ENCODE measurements around the gene ADGRF1. TPM values are rescaled to one million over a fixed set of nuclear protein-coding genes. Genes with fewer than 3 reads are reported as not detected.

ADGRF1 gene
- total RNA-seq, 2 experiments from 2014 or later, result not detected

GRCh38 chr6:47026679-47027078 lies 15.5 kb downstream of the ADGRF1 start:
- no peaks in the 10 kb centered on the region for H3K36me3 Mint-ChIP-seq (ENCODE audit: low read depth)
- DNase-seq, result no peak
- no peaks in the 10 kb centered on the region for H3K4me1 Mint-ChIP-seq
- H3K27me3 Mint-ChIP-seq, result no peaks in the 10 kb centered on the region
- no peaks in the 10 kb centered on the region for H3K9me3 Mint-ChIP-seq
- H3K4me3 Mint-ChIP-seq, result no peak overlapping the region
- POLR2A ChIA-PET, result no interaction called here
- H3K27ac Mint-ChIP-seq, result no peak overlapping the region
- CTCF ChIA-PET, result interaction anchor here (1.3 kb wide), 1 partner anchor 9 kb away, joined by 4 read pairs; no protein-coding TSS in a partner anchor

GRCh38 chr6:47023573-47023972 lies 18.6 kb downstream of the ADGRF1 start:
- H3K27ac Mint-ChIP-seq, result no peak overlapping the region
- ChIA-PET CTCF (no interaction called here), POLR2A (no interaction called here)
- H3K36me3 Mint-ChIP-seq (ENCODE audit: low read depth), result no peaks in the 10 kb centered on the region
- no peak for DNase-seq
- no peak overlapping the region for H3K4me3 Mint-ChIP-seq
- H3K4me1 Mint-ChIP-seq, result no peaks in the 10 kb centered on the region
- H3K27me3 Mint-ChIP-seq, result no peaks in the 10 kb centered on the region
- H3K9me3 Mint-ChIP-seq, result no peaks in the 10 kb centered on the region

- Mint-ChIP-seq H3K27ac (no peak overlapping the region), H3K4me1 (no peaks in the 10 kb centered on the region), H3K36me3 (ENCODE audit: low read depth) (no peaks in the 10 kb centered on the region), H3K27me3 (no peaks in the 10 kb centered on the region), H3K9me3 (no peaks in the 10 kb centered on the region), H3K4me3 (no peak overlapping the region)
- DNase-seq, result no peak
- CTCF ChIA-PET, result no interaction called here
- POLR2A ChIA-PET, result no interaction called here
These were observed 19.9 kb downstream of the ADGRF1 start for GRCh38 chr6:47022191-47022590.

GRCh38 chr6:47019941-47020340 lies 22.2 kb downstream of the ADGRF1 start:
- Mint-ChIP-seq H3K36me3 (ENCODE audit: low read depth) (no peaks in the 10 kb centered on the region), H3K9me3 (no peaks in the 10 kb centered on the region)

GRCh38 chr6:47016909-47017308 lies 25.2 kb downstream of the ADGRF1 start:
- H3K4me3 Mint-ChIP-seq, result no peak overlapping the region
- CTCF ChIA-PET, result no interaction called here
- no peaks in the 10 kb centered on the region for H3K4me1 Mint-ChIP-seq
- no peak overlapping the region for H3K27ac Mint-ChIP-seq
- POLR2A ChIA-PET, result no interaction called here
- H3K9me3 Mint-ChIP-seq, result peaks cover 1% of the 10 kb centered on the region
- no peak for DNase-seq
- no peaks in the 10 kb centered on the region for H3K36me3 Mint-ChIP-seq (ENCODE audit: low read depth)
- no peaks in the 10 kb centered on the region for H3K27me3 Mint-ChIP-seq

More at GRCh38 chr6:47019941-47020340, 22.2 kb downstream of the ADGRF1 start:
- ChIA-PET CTCF (no interaction called here), POLR2A (no interaction called here)
- no peak overlapping the region for H3K27ac Mint-ChIP-seq
- no peak for DNase-seq
- H3K4me3 Mint-ChIP-seq, result no peak overlapping the region
- H3K27me3 Mint-ChIP-seq, result no peaks in the 10 kb centered on the region
- no peaks in the 10 kb centered on the region for H3K4me1 Mint-ChIP-seq

GRCh38 chr6:47016261-47016660 lies 25.9 kb downstream of the ADGRF1 start:
- H3K4me3 Mint-ChIP-seq, result no peak overlapping the region
- ChIA-PET CTCF (no interaction called here), POLR2A (no interaction called here)
- H3K9me3 Mint-ChIP-seq, result peaks cover 1% of the 10 kb centered on the region
- no peaks in the 10 kb centered on the region for H3K4me1 Mint-ChIP-seq
- H3K27ac Mint-ChIP-seq, result no peak overlapping the region
- H3K36me3 Mint-ChIP-seq (ENCODE audit: low read depth), result no peaks in the 10 kb centered on the region
- DNase-seq, result no peak
- H3K27me3 Mint-ChIP-seq, result no peaks in the 10 kb centered on the region

- Mint-ChIP-seq H3K4me1 (no peaks in the 10 kb centered on the region), H3K4me3 (no peak overlapping the region), H3K27me3 (no peaks in the 10 kb centered on the region), H3K36me3 (ENCODE audit: low read depth) (no peaks in the 10 kb centered on the region), H3K9me3 (peaks cover 1% of the 10 kb centered on the region), H3K27ac (no peak overlapping the region)
- ChIA-PET CTCF (no interaction called here), POLR2A (no interaction called here)
- no peak for DNase-seq
These were observed 27.7 kb downstream of the ADGRF1 start for GRCh38 chr6:47014401-47014800.

GRCh38 chr6:47009583-47009982 lies 32.5 kb downstream of the ADGRF1 start:
- H3K9me3 Mint-ChIP-seq, result peaks cover 1% of the 10 kb centered on the region
- CTCF ChIA-PET, result no interaction called here
- no peaks in the 10 kb centered on the region for H3K4me1 Mint-ChIP-seq
- no peak overlapping the region for H3K27ac Mint-ChIP-seq
- no peak overlapping the region for H3K4me3 Mint-ChIP-seq
- H3K27me3 Mint-ChIP-seq, result peaks cover 5% of the 10 kb centered on the region
- POLR2A ChIA-PET, result no interaction called here
- H3K36me3 Mint-ChIP-seq (ENCODE audit: low read depth), result no peaks in the 10 kb centered on the region
- DNase-seq, result no peak

- Mint-ChIP-seq H3K27ac (no peak overlapping the region), H3K4me3 (no peak overlapping the region), H3K36me3 (ENCODE audit: low read depth) (no peaks in the 10 kb centered on the region), H3K9me3 (peaks cover 1% of the 10 kb centered on the region), H3K27me3 (peaks cover 8% of the 10 kb centered on the region), H3K4me1 (no peaks in the 10 kb centered on the region)
- no peak for DNase-seq
- ChIA-PET POLR2A (no interaction called here), CTCF (no interaction called here)
These were observed 33.8 kb downstream of the ADGRF1 start for GRCh38 chr6:47008397-47008763.

GRCh38 chr6:47007657-47008396 lies 34.3 kb downstream of the ADGRF1 start:
- Mint-ChIP-seq H3K36me3 (ENCODE audit: low read depth) (no peaks in the 10 kb centered on the region), H3K27me3 (peaks cover 8% of the 10 kb centered on the region), H3K4me1 (no peaks in the 10 kb centered on the region), H3K27ac (no peak overlapping the region), H3K9me3 (peaks cover 1% of the 10 kb centered on the region), H3K4me3 (no peak overlapping the region)
- DNase-seq, result no peak
- ChIA-PET CTCF (interaction anchor here (1.0 kb wide), 1 partner anchor 39 kb away, joined by 3 read pairs; no protein-coding TSS in a partner anchor), POLR2A (no interaction called here)

- Mint-ChIP-seq H3K4me1 (no peaks in the 10 kb centered on the region), H3K9me3 (no peaks in the 10 kb centered on the region), H3K27ac (no peak overlapping the region), H3K4me3 (no peak overlapping the region), H3K27me3 (peaks cover 8% of the 10 kb centered on the region), H3K36me3 (ENCODE audit: low read depth) (no peaks in the 10 kb centered on the region)
- no peak for DNase-seq
- CTCF ChIA-PET, result no interaction called here
- POLR2A ChIA-PET, result no interaction called here
These were observed 36.6 kb downstream of the ADGRF1 start for GRCh38 chr6:47005486-47005885.

GRCh38 chr6:47004463-47004862 lies 37.7 kb downstream of the ADGRF1 start:
- CTCF ChIA-PET, result no interaction called here
- no peaks in the 10 kb centered on the region for H3K4me1 Mint-ChIP-seq
- no peaks in the 10 kb centered on the region for H3K9me3 Mint-ChIP-seq
- H3K27me3 Mint-ChIP-seq, result peaks cover 8% of the 10 kb centered on the region
- no peak overlapping the region for H3K4me3 Mint-ChIP-seq
- no peak for DNase-seq
- POLR2A ChIA-PET, result no interaction called here
- no peaks in the 10 kb centered on the region for H3K36me3 Mint-ChIP-seq (ENCODE audit: low read depth)
- H3K27ac Mint-ChIP-seq, result no peak overlapping the region

GRCh38 chr6:47000842-47001241 lies 41.3 kb downstream of the ADGRF1 start:
- Mint-ChIP-seq H3K4me3 (no peak overlapping the region), H3K36me3 (ENCODE audit: low read depth) (no peaks in the 10 kb centered on the region), H3K27ac (no peak overlapping the region), H3K27me3 (peaks cover 8% of the 10 kb centered on the region), H3K4me1 (no peaks in the 10 kb centered on the region), H3K9me3 (no peaks in the 10 kb centered on the region)
- ChIA-PET POLR2A (no interaction called here), CTCF (no interaction called here)
- no peak for DNase-seq

GRCh38 chr6:46998436-46999017 lies 43.6 kb downstream of the ADGRF1 start:
- no peaks in the 10 kb centered on the region for H3K36me3 Mint-ChIP-seq (ENCODE audit: low read depth)
- H3K27ac Mint-ChIP-seq, result no peak overlapping the region
- H3K9me3 Mint-ChIP-seq, result no peaks in the 10 kb centered on the region
- ChIA-PET POLR2A (no interaction called here), CTCF (no interaction called here)
- no peaks in the 10 kb centered on the region for H3K4me1 Mint-ChIP-seq
- H3K27me3 Mint-ChIP-seq, result no peaks in the 10 kb centered on the region
- no peak overlapping the region for H3K4me3 Mint-ChIP-seq
- DNase-seq, result no peak

Data from activated CD4-positive, alpha-beta memory T cell treated with anti-CD3 and anti-CD28 coated beads, Interleukin-2, amount 10 ng/mL, durations not matched to agents 7 days and 5 days (primary cell).